H9 (cell line): ENCODE measurements around the gene LYPD5. TPM values are rescaled to one million over a fixed set of nuclear protein-coding genes. Genes with fewer than 3 reads are reported as not detected.

Experiments used
- DNase-seq: peaks from one replicate; pipeline ENCODE4 v3.0.0-alpha.2; 2017
- H2AFZ ChIP-seq: one replicate; pipeline ENCODE4 v1.6.1; 2013; ENCODE audit warnings: mild to moderate bottlenecking, low read length, control low read depth, moderate library complexity
- H2AK5ac ChIP-seq: 2 replicates; pipeline ENCODE4 v1.6.1; 2013; ENCODE audit warnings: low read length, control low read depth, mixed read lengths; ENCODE audit not compliant: insufficient read length
- H2BK120ac ChIP-seq: one replicate; pipeline ENCODE4 v1.6.1; 2013; ENCODE audit warnings: low read depth, mild to moderate bottlenecking, low read length, control low read depth, inconsistent platforms; ENCODE audit not compliant: poor library complexity, severe bottlenecking
- H2BK12ac ChIP-seq: 2 replicates; pipeline ENCODE4 v1.6.1; 2013; ENCODE audit warnings: low read length, control low read depth, mixed read lengths, low read depth; ENCODE audit not compliant: insufficient read length
- H2BK15ac ChIP-seq: 2 replicates; pipeline ENCODE4 v1.6.1; 2013; ENCODE audit warnings: low read depth, low read length, control low read depth
- H2BK20ac ChIP-seq: one replicate; pipeline ENCODE4 v1.6.1; 2013; ENCODE audit warnings: low read depth, mild to moderate bottlenecking, low read length, control low read depth, inconsistent platforms; ENCODE audit not compliant: poor library complexity, severe bottlenecking
- H2BK5ac ChIP-seq: 2 replicates; pipeline ENCODE4 v1.6.1; 2013; ENCODE audit warnings: low read length, control low read depth, mixed read lengths; ENCODE audit not compliant: insufficient read length
- H3K14ac ChIP-seq: 2 replicates; pipeline ENCODE4 v1.6.1; 2013; ENCODE audit warnings: low read length, control low read depth; ENCODE audit not compliant: insufficient read depth
- H3K18ac ChIP-seq: 2 replicates; pipeline ENCODE4 v1.6.1; 2013; ENCODE audit warnings: low read depth, mild to moderate bottlenecking, mixed read lengths, low read length, control low read depth; ENCODE audit not compliant: insufficient read length
- H3K23ac ChIP-seq: 2 replicates; pipeline ENCODE4 v1.6.1; 2013; ENCODE audit warnings: low read length, control low read depth, mixed read lengths, low read depth; ENCODE audit not compliant: insufficient read length
- H3K23me2 ChIP-seq: 2 replicates; pipeline ENCODE4 v1.6.1; 2013; ENCODE audit warnings: low read depth, mild to moderate bottlenecking, mixed read lengths, low read length, control low read depth; ENCODE audit not compliant: insufficient read length, poor library complexity, severe bottlenecking
- H3K27ac ChIP-seq: 2 replicates; pipeline ENCODE4 v1.5.1; 2013; ENCODE audit warnings: low read length, control low read depth, mixed read lengths, low read depth; ENCODE audit not compliant: insufficient read length
- H3K27me3 ChIP-seq: 2 replicates; pipeline ENCODE4 v1.6.1; 2013; ENCODE audit warnings: low read length, control low read depth, inconsistent platforms; ENCODE audit not compliant: insufficient read depth
- H3K4ac ChIP-seq: 2 replicates; pipeline ENCODE4 v1.6.1; 2013; ENCODE audit warnings: low read depth, mild to moderate bottlenecking, control low read depth, inconsistent platforms, low read length, moderate library complexity
- H3K4me1 ChIP-seq: 2 replicates; pipeline ENCODE4 v1.6.1; 2013; ENCODE audit warnings: low read length, control low read depth, inconsistent platforms; ENCODE audit not compliant: insufficient read depth
- H3K4me2 ChIP-seq: 2 replicates; pipeline ENCODE4 v1.6.1; 2013; ENCODE audit warnings: low read length, control low read depth, mixed read lengths; ENCODE audit not compliant: insufficient read length, insufficient read depth
- H3K56ac ChIP-seq: 2 replicates; pipeline ENCODE4 v1.6.1; 2013; ENCODE audit warnings: low read depth, mild to moderate bottlenecking, mixed read lengths, low read length, control low read depth; ENCODE audit not compliant: insufficient read length
- H3K79me1 ChIP-seq: 2 replicates; pipeline ENCODE4 v1.6.1; 2013; ENCODE audit warnings: low read depth, mild to moderate bottlenecking, moderate library complexity, low read length, control low read depth, inconsistent platforms; ENCODE audit not compliant: insufficient read depth, poor library complexity, severe bottlenecking
- H3K79me2 ChIP-seq: 2 replicates; pipeline ENCODE4 v1.6.1; 2013; ENCODE audit warnings: low read length, control low read depth, inconsistent platforms; ENCODE audit not compliant: insufficient read depth
- H3K9ac ChIP-seq: 2 replicates; pipeline ENCODE4 v1.6.1; 2013; ENCODE audit warnings: low read length, control low read depth, mixed read lengths; ENCODE audit not compliant: insufficient read length; ENCODE audit errors: extremely low read depth
- H3K9me3 ChIP-seq: one replicate; pipeline ENCODE4 v1.6.1; 2013; ENCODE audit warnings: low read depth, low read length, inconsistent platforms; ENCODE audit not compliant: control insufficient read depth
- H3T11ph ChIP-seq: one replicate; pipeline ENCODE4 v1.6.1; 2013; ENCODE audit warnings: mild to moderate bottlenecking, low read length, control low read depth, inconsistent platforms
- H4K20me1 ChIP-seq: one replicate; pipeline ENCODE4 v1.6.1; 2013; ENCODE audit not compliant: control insufficient read depth, insufficient read length, insufficient read depth
- H4K5ac ChIP-seq: 2 replicates; pipeline ENCODE4 v1.6.1; 2013; ENCODE audit warnings: low read depth, mild to moderate bottlenecking, mixed read lengths, low read length, control low read depth; ENCODE audit not compliant: insufficient read length
- H4K8ac ChIP-seq: replicated peaks from 2 replicates; pipeline ENCODE4 v1.6.1; 2013; ENCODE audit warnings: low read length, control low read depth, mixed read lengths, low read depth; ENCODE audit not compliant: insufficient read length
- H4K91ac ChIP-seq: 2 replicates; pipeline ENCODE4 v1.6.1; 2013; ENCODE audit warnings: low read depth, mild to moderate bottlenecking, moderate library complexity, mixed read lengths, low read length, control low read depth; ENCODE audit not compliant: insufficient read length
- H3K27ac Mint-ChIP-seq, 3 experiments: 2 replicates in 2 of 3; 3 replicates in 1 of 3; pipeline ENCODE4 v1.8.0; 2020 to 2021; ENCODE audit warnings: mixed read lengths in 3 of 3, mild to moderate bottlenecking in 1 of 3, moderate library complexity in 1 of 3
- H3K27me3 Mint-ChIP-seq: 2 replicates; pipeline ENCODE4 v1.8.0; 2021; ENCODE audit warnings: low read depth, mild to moderate bottlenecking, moderate library complexity, mixed read lengths
- H3K36me3 Mint-ChIP-seq, 3 experiments: 2 replicates in 2 of 3; 3 replicates in 1 of 3; pipeline ENCODE4 v1.8.0; 2020 to 2021; ENCODE audit warnings: low read depth in 3 of 3, mixed read lengths in 3 of 3; ENCODE audit not compliant: insufficient read depth in 1 of 3
- H3K4me1 Mint-ChIP-seq, 2 experiments: 2 replicates each; pipeline ENCODE4 v1.8.0; 2020; ENCODE audit warnings: mixed read lengths in 2 of 2
- H3K4me3 Mint-ChIP-seq, 2 experiments: 2 replicates in 1 of 2; 3 replicates in 1 of 2; pipeline ENCODE4 v1.8.0; 2020 to 2021; ENCODE audit warnings: mild to moderate bottlenecking in 2 of 2, mixed read lengths in 2 of 2, moderate library complexity in 1 of 2
- H3K9me3 Mint-ChIP-seq, 2 experiments: 2 replicates in 1 of 2; 3 replicates in 1 of 2; pipeline ENCODE4 v1.8.0; 2020; ENCODE audit warnings: mild to moderate bottlenecking in 2 of 2, mixed read lengths in 2 of 2, moderate library complexity in 1 of 2
- WGBS: extraction: QIAGEN DNeasy Blood & Tissue Kit; methylation state at CpG from one replicate; pipeline ENCODE4 v1.1.7; 2013; ENCODE audit warnings: missing lambda C conversion rate, low lambda C conversion rate, mixed read lengths; ENCODE audit not compliant: insufficient read length; ENCODE audit errors: extremely low coverage; 5-methylcytosine and 5-hydroxymethylcytosine counted together
- total RNA-seq: library from RNA; stranded (reverse); gene quantifications from 2 replicates; pipeline ENCODE4 v1.2.1, GENCODE V29; 2021
- TF ChIP-seq, protein P1 (sequence below): fragments of 200-600 bp; sonication (generic); conservative IDR thresholded peaks from 3 replicates; pipeline ENCODE4 v1.8.0; 2021; ENCODE audit warnings: antibody characterized with exemption, mild to moderate bottlenecking

LYPD5 gene
- total RNA-seq, 1 experiment from 2014 or later: 0.50 TPM

DNA sequence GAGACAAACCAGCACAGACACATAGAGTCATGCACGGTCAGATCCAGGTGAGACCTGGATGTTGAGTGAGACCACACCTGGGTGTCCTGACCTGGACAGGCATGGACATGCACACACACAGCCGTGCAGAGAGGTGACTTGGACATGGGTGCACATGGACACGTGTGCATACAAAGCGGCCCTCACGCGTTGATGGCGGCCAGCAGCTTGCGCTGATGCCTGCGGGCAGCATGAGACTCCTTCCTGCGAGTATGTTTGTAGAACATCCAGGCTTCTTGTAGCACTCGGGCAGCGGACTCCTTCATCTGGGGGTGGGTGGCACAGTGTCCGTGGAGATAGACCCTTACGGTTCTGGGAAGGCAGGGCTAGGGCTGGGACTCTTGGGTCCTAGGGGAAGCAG is 33.0 kb downstream of the LYPD5 start:
- DNase-seq: no peak
- H3K79me2 ChIP-seq: no peaks in the 10 kb centered on the region
- no peak overlapping the region for H2BK20ac ChIP-seq
- TF ChIP-seq, protein P1, sequence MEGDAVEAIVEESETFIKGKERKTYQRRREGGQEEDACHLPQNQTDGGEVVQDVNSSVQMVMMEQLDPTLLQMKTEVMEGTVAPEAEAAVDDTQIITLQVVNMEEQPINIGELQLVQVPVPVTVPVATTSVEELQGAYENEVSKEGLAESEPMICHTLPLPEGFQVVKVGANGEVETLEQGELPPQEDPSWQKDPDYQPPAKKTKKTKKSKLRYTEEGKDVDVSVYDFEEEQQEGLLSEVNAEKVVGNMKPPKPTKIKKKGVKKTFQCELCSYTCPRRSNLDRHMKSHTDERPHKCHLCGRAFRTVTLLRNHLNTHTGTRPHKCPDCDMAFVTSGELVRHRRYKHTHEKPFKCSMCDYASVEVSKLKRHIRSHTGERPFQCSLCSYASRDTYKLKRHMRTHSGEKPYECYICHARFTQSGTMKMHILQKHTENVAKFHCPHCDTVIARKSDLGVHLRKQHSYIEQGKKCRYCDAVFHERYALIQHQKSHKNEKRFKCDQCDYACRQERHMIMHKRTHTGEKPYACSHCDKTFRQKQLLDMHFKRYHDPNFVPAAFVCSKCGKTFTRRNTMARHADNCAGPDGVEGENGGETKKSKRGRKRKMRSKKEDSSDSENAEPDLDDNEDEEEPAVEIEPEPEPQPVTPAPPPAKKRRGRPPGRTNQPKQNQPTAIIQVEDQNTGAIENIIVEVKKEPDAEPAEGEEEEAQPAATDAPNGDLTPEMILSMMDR: no peak
- no peaks in the 10 kb centered on the region for H3K9me3 ChIP-seq
- peaks cover 7% of the 10 kb centered on the region for H3K23me2 ChIP-seq
- peaks cover 12% of the 10 kb centered on the region; the same call in 1 of the 2 replicates for H3K27me3 ChIP-seq
- Mint-ChIP-seq H3K4me3 (no peak overlapping the region; a peak in 1 of 5 replicates), H3K27me3 (peaks cover 59% of the 10 kb centered on the region), H3K27ac (no peak overlapping the region), H3K4me1 (peaks cover 21 to 29% of the 10 kb centered on the region in 2 experiments), H3K9me3 (no peaks in the 10 kb centered on the region), H3K36me3 (no peaks in the 10 kb centered on the region; a peak in 2 of 7 replicates)
- no peak overlapping the region for H3T11ph ChIP-seq
- no peak overlapping the region for H2AK5ac ChIP-seq
- H3K4ac ChIP-seq: no peak overlapping the region
- H3K18ac ChIP-seq: no peak overlapping the region
- no peak overlapping the region for H2BK5ac ChIP-seq
- H4K20me1 ChIP-seq: no peaks in the 10 kb centered on the region
- no peak overlapping the region for H3K9ac ChIP-seq
- no peak overlapping the region for H4K8ac ChIP-seq
- H3K79me1 ChIP-seq: no peaks in the 10 kb centered on the region
- no peak overlapping the region for H3K27ac ChIP-seq
- no peak overlapping the region for H3K56ac ChIP-seq
- no peak overlapping the region for H4K5ac ChIP-seq
- H2BK120ac ChIP-seq: no peak overlapping the region
- no peak overlapping the region for H4K91ac ChIP-seq
- H3K4me2 ChIP-seq: no peak overlapping the region
- no peak overlapping the region for H3K14ac ChIP-seq
- H2BK12ac ChIP-seq: no peak overlapping the region
- peaks cover 3% of the 10 kb centered on the region; the same call in 1 of the 2 replicates for H3K4me1 ChIP-seq
- no CpG with 5 or more reads among the region's 14 CpGs for WGBS
- no peak overlapping the region for H3K23ac ChIP-seq
- no peak overlapping the region for H2AFZ ChIP-seq
- no peak overlapping the region for H2BK15ac ChIP-seq
